ENCODE results near the gene SAP30BP. TPM values are rescaled to one million over a fixed set of nuclear protein-coding genes. Genes with fewer than 3 reads are reported as not detected.

SAP30BP gene
- total and polyA plus RNA-seq, 2 of the 13 experiments (the other 11 are each of a cell fraction or from before 2014, with no cell fraction given), result 67.7 to 99.4 TPM

DNA sequence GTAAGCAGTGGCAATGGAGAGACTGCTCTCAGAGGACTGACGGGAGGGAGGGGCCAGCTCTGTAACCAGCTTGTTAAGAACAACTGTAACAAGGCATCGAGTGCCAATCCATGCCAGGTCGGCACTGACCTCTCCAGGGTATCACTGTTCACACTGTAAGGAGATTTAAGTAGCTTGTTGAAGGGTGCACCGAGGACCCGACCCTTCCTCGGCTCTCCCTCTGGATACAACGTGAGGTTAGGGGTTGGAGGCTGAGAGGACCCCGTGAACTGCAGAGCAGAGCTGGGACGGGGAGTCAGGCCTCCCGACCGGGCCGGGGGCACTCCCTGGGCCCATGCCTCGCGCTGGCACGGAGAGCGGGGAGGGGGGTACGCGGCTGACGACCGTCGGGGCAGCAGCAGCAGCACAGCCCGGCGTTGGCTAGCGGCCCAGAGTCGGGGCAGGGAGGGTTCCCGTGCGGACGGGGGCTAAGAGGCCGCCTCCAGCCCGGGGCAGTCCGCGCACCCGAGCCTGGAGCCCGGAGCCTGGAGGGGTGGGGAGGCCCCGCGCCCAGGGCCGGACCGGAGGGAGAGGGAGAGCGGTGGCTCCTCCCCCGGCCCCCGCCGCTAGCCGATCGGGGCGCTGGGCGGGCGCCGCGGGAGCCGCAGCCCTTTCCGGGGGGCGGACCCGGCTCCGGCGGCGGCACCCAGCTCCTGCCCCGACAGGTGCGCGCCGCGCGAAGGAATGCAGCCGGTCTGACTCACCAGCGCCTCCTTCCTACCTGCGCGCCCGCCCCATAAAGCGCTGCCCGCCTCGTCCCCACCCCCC lies 53.7 kb downstream of the SAP30BP start, which contains the start of gene ITGB4 (continued):
- TF ChIP-seq ZNF335 (CRISPR knock-in tag; IDR thresholded peaks at IDR 0.05), result no peak
- TF ChIP-seq, protein P1, sequence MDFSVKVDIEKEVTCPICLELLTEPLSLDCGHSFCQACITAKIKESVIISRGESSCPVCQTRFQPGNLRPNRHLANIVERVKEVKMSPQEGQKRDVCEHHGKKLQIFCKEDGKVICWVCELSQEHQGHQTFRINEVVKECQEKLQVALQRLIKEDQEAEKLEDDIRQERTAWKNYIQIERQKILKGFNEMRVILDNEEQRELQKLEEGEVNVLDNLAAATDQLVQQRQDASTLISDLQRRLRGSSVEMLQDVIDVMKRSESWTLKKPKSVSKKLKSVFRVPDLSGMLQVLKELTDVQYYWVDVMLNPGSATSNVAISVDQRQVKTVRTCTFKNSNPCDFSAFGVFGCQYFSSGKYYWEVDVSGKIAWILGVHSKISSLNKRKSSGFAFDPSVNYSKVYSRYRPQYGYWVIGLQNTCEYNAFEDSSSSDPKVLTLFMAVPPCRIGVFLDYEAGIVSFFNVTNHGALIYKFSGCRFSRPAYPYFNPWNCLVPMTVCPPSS (IDR thresholded peaks at IDR 0.05), result no peak
- no peak for TF ChIP-seq SATB2 (CRISPR knock-in tag; IDR thresholded peaks at IDR 0.05)
- TF ChIP-seq FLYWCH1 (CRISPR knock-in tag; IDR thresholded peaks at IDR 0.05), result no peak
- no peak for TF ChIP-seq ZMYM3 (CRISPR knock-in tag; IDR thresholded peaks at IDR 0.05)
- no peak for TF ChIP-seq PPARG (CRISPR knock-in tag; conservative IDR thresholded peaks at IDR 0.05)
- no peak; the same call in 1 of the 2 replicates for TF ChIP-seq ZNF772 (CRISPR knock-in tag; IDR thresholded peaks at IDR 0.05)
- TF ChIP-seq HCFC1 (IDR thresholded peaks at IDR 0.05; ENCODE audit: low read depth, low read length), result no peak
- TF ChIP-seq, protein P2, sequence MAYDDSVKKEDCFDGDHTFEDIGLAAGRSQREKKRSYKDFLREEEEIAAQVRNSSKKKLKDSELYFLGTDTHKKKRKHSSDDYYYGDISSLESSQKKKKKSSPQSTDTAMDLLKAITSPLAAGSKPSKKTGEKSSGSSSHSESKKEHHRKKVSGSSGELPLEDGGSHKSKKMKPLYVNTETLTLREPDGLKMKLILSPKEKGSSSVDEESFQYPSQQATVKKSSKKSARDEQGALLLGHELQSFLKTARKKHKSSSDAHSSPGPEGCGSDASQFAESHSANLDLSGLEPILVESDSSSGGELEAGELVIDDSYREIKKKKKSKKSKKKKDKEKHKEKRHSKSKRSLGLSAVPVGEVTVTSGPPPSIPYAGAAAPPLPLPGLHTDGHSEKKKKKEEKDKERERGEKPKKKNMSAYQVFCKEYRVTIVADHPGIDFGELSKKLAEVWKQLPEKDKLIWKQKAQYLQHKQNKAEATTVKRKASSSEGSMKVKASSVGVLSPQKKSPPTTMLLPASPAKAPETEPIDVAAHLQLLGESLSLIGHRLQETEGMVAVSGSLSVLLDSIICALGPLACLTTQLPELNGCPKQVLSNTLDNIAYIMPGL (CRISPR knock-in tag; IDR thresholded peaks at IDR 0.05; ENCODE audit: borderline replicate concordance in 1 of 2, low read depth in 1 of 2), result no peak
- TF ChIP-seq SNRNP70 (IDR thresholded peaks at IDR 0.05; ENCODE audit: low read depth, low read length), result no peak
- TF ChIP-seq, protein P3, sequence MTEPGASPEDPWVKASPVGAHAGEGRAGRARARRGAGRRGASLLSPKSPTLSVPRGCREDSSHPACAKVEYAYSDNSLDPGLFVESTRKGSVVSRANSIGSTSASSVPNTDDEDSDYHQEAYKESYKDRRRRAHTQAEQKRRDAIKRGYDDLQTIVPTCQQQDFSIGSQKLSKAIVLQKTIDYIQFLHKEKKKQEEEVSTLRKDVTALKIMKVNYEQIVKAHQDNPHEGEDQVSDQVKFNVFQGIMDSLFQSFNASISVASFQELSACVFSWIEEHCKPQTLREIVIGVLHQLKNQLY (CRISPR knock-in tag; IDR thresholded peaks at IDR 0.05), result no peak
- TF ChIP-seq PLSCR1 (CRISPR knock-in tag; IDR thresholded peaks at IDR 0.05; ENCODE audit: borderline replicate concordance), result no peak
- TF ChIP-seq HMG20B (CRISPR knock-in tag; conservative IDR thresholded peaks at IDR 0.05), result no peak
- TF ChIP-seq MATR3 (CRISPR knock-in tag; IDR thresholded peaks at IDR 0.05), result 0 out of 2 replicates have a peak, but pooled peaks have one; percentile 53
- TF ChIP-seq HOXA7 (CRISPR knock-in tag; IDR thresholded peaks at IDR 0.05), result no peak
- TF ChIP-seq FOXJ3 (CRISPR knock-in tag; IDR thresholded peaks at IDR 0.05; ENCODE audit: borderline replicate concordance), result no peak
- TF ChIP-seq SALL2 (CRISPR knock-in tag; IDR thresholded peaks at IDR 0.05), result peak; percentile 76
- TF ChIP-seq ZNF639 (CRISPR knock-in tag; conservative IDR thresholded peaks at IDR 0.05), result 0 out of 2 replicates have a peak, but pooled peaks have one; percentile 12
- TF ChIP-seq MTF1 (CRISPR knock-in tag; IDR thresholded peaks at IDR 0.05), result no peak
- TF ChIP-seq ZNF557 (CRISPR knock-in tag; IDR thresholded peaks at IDR 0.05), result no peak
- TF ChIP-seq, protein P4, sequence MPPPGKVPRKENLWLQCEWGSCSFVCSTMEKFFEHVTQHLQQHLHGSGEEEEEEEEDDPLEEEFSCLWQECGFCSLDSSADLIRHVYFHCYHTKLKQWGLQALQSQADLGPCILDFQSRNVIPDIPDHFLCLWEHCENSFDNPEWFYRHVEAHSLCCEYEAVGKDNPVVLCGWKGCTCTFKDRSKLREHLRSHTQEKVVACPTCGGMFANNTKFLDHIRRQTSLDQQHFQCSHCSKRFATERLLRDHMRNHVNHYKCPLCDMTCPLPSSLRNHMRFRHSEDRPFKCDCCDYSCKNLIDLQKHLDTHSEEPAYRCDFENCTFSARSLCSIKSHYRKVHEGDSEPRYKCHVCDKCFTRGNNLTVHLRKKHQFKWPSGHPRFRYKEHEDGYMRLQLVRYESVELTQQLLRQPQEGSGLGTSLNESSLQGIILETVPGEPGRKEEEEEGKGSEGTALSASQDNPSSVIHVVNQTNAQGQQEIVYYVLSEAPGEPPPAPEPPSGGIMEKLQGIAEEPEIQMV (CRISPR knock-in tag; IDR thresholded peaks at IDR 0.05; ENCODE audit: low read depth), result no peak
- TF ChIP-seq RXRB (CRISPR knock-in tag; IDR thresholded peaks at IDR 0.05; ENCODE audit: borderline replicate concordance), result no peak
